SJCRH30 (cell line): ENCODE data around the gene PLA1A. TPM values are rescaled to one million over a fixed set of nuclear protein-coding genes. Genes with fewer than 3 reads are reported as not detected.
"Not testable (repeated sequence)": the region's sequence is repeated elsewhere in the genome, so short reads cannot be mapped to it uniquely, and the experiment has no call there.

Experiments
- DNase-seq, 2 experiments: peaks; one replicate each; pipeline ENCODE4 v3.0.0-alpha.2; 2015 to 2020
- H3K27ac ChIP-seq: fragments of 250-450 bp; sonication (Bioruptor Pico); 2 replicates; pipeline ENCODE4 v1.5.1; 2020; ENCODE audit warnings: mild to moderate bottlenecking, moderate library complexity
- H3K27me3 ChIP-seq: fragments of 250-450 bp; sonication (Bioruptor Pico); 2 replicates; pipeline ENCODE4 v1.5.1; 2020; ENCODE audit warnings: mild to moderate bottlenecking, moderate library complexity
- H3K36me3 ChIP-seq: fragments of 250-450 bp; sonication (Bioruptor Pico); 2 replicates; pipeline ENCODE4 v1.5.1; 2020; ENCODE audit warnings: mild to moderate bottlenecking, moderate library complexity
- H3K4me1 ChIP-seq: fragments of 250-450 bp; sonication (Bioruptor Pico); 2 replicates; pipeline ENCODE4 v1.5.1; 2020; ENCODE audit warnings: mild to moderate bottlenecking, moderate library complexity
- H3K4me3 ChIP-seq: fragments of 250-450 bp; sonication (Bioruptor Pico); 2 replicates; pipeline ENCODE4 v1.5.1; 2020; ENCODE audit warnings: mild to moderate bottlenecking, moderate library complexity
- H3K9me3 ChIP-seq: fragments of 250-450 bp; sonication (Bioruptor Pico); replicated peaks from 2 replicates; pipeline ENCODE4 v1.5.1; 2020; ENCODE audit warnings: mild to moderate bottlenecking, moderate library complexity
- total RNA-seq: library from RNA; depleted of rRNA; stranded (reverse); fragments of >200 nt; shearing (Covaris generic); gene quantifications from 2 replicates; pipeline ENCODE4 v1.2.3, GENCODE V29; 2014

Gene PLA1A
- total RNA-seq, 1 experiment from 2014 or later = 1.2 TPM

DNA sequence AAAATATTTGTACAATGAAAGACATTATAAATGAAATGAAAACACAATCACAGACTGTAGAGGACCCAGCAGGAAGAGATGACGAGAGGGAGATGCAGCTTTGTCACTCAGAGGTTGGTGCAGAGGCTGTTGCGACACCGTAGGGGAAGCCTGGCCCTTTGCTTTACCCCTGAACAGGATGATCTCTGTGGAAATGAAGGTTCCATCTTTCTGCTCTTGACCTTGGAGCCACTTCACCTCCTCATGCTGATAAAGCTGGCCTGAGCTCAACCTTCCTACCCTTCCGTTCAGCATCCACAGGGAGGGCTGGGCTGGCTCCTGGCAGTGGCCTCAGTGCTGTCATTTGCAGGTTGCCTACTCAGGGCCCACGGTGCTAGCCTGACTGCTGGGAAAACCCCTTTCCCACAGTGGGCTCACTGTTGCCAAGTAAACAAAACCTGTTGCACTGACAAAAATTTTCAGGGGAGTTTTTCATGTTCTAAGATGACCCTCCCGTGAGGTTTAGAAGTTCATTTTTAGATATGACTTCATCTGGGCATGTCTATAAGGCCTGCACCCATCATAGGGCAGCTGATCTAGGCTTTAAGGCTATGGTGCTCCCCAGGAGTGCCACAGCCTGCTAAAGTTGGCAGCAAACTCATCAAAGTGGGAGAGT, 35.3 kb upstream of the PLA1A start:
- no peak overlapping the region for H3K4me3 ChIP-seq
- DNase-seq = no peak
- no peaks in the 10 kb centered on the region for H3K27me3 ChIP-seq
- H3K27ac ChIP-seq = no peak overlapping the region
- peaks cover 4% of the 10 kb centered on the region; the same call in 1 of the 2 replicates for H3K9me3 ChIP-seq
- no peaks in the 10 kb centered on the region for H3K36me3 ChIP-seq
- H3K4me1 ChIP-seq = no peaks in the 10 kb centered on the region

DNA sequence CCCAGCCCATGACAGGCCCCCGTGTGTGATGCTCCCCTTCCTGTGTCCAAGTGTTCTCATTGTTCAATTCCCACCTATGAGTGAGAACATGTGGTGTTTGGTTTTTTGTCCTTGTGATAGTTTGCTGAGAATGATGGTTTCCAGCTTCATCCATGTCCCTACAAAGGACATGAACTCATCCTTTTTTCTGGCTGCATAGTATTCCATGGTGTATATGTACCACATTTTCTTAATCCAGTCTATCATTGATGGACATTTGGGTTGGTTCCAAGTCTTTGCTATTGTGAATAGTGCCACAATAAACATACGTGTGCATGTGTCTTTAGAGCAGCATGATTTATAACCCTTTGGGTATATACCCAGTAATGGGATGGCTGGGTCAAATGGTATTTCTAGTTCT, 34.4 kb upstream of the PLA1A start:
- not testable (repeated sequence) for H3K4me1 ChIP-seq

DNA sequence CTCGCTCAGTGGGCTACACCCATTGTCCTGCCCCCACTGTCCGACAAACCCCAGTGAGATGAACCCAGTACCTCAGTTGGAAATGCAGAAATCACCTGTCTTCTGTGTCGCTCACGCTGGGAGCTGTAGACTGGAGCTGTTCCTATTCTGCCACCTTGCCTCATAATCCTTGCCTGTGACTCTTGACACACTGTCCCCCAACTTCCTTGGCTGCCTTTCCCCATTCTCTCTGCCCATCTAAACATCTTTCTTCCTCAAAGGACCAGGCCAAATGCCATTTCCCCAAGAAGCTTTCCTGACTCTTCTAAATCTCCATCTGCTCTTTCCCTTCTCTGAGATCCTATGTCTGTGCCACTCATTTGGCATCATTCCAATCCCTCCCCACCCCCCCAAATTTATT, 28.5 kb upstream of the PLA1A start:
- Histone ChIP-seq H3K27ac (no peak overlapping the region), H3K36me3 (no peaks in the 10 kb centered on the region)

More for the DNA sequence above, 34.4 kb upstream of the PLA1A start:
- DNase-seq, H3K27me3 ChIP-seq, H3K36me3 ChIP-seq, H3K4me3 ChIP-seq, H3K9me3 ChIP-seq, H3K27ac ChIP-seq: not testable (repeated sequence)

DNA sequence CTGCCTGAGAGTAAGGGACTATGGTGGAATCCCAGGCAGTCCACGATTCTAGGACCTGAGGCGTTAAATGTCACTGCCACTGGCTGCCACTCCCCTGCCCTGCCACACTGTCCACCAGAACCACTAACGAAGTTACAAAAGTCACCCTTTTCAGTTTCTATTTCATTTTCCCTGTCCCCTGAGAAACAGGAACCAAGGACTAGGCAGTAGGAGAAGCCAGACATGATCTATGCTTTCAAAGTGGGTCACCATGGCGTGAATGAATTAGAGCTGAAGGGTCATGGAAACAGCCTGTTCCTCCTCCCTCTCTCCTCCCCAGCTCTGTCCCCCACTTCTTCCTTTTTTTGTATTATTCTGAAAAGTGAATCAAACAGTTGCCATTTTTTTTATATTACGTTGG, 27.5 kb upstream of the PLA1A start:
- DNase-seq = no peak
- no peaks in the 10 kb centered on the region for H3K4me1 ChIP-seq
- no peaks in the 10 kb centered on the region for H3K36me3 ChIP-seq
- H3K9me3 ChIP-seq = 0 out of 2 replicates have a peak, but pooled peaks cover 2% of the 10 kb centered on the region
- H3K27ac ChIP-seq = no peak overlapping the region
- no peak overlapping the region for H3K4me3 ChIP-seq
- no peaks in the 10 kb centered on the region for H3K27me3 ChIP-seq

More for the DNA sequence above, 28.5 kb upstream of the PLA1A start:
- Histone ChIP-seq H3K9me3 (0 out of 2 replicates have a peak, but pooled peaks cover 2% of the 10 kb centered on the region), H3K27me3 (no peaks in the 10 kb centered on the region), H3K4me1 (no peaks in the 10 kb centered on the region), H3K4me3 (no peak overlapping the region)
- DNase-seq = no peak

DNA sequence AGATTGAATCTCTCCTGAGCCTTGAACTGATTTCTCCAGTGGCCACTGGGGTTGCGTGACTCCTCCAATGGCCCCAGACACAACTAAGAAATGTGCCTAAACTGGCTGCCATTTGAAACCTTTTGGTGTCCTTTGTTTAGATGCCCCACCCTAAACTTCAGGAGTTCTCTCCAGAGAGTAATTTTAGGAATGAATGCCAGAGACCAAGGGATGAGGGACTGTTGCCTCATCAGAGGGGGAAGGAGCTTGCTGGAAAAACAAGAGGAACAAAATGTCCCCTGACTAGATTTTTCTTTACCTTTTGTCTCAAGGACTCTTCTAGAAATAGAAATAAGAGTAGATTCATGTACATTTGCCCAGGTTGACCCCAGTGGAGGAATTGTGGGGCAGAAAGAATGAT, 26.5 kb upstream of the PLA1A start:
- no peaks in the 10 kb centered on the region for H3K36me3 ChIP-seq
- no peak overlapping the region for H3K4me3 ChIP-seq
- H3K27me3 ChIP-seq = no peaks in the 10 kb centered on the region
- no peak for DNase-seq
- H3K4me1 ChIP-seq = no peaks in the 10 kb centered on the region
- 0 out of 2 replicates have a peak, but pooled peaks cover 2% of the 10 kb centered on the region for H3K9me3 ChIP-seq
- no peak overlapping the region for H3K27ac ChIP-seq

DNA sequence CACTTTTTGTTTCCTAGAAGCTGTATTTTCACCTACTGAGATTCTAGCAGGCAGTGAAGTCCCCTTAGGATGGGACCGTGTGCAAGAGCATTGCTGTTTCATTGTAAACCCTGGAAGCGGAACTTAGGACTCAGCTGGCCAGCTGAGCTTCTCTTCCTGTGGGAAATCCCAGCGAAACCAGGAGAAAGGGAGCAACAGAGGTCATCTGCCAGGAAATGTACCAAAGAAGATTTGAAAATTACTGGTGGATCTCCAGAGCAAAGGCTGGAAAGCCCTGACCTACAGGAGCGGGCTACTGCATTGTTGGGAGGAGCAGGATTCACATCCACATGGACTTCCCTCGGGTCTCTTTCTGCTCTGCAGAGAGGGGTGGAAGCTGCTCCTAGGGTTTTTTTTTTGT, 26.0 kb upstream of the PLA1A start:
- Histone ChIP-seq H3K4me1 (no peaks in the 10 kb centered on the region), H3K27ac (no peak overlapping the region), H3K4me3 (no peak overlapping the region)

DNA sequence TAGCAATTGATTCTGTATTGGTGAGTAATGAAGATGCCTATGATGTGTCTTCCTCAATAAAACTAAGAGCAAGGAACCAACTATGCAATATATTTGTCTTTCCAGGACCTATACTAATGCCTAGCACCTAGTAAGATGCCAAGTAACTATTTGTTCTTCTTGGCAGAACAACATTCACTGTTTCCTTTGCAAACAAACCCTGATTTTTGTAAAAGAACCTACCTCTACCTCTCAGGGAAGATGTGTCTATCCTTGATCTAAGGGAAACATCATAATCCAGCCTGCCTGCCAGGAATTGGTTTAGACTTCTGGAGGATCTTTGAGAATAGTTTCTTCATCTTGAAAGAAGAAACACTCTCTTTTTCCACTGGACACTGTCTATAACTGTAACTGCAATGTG, 22.2 kb upstream of the PLA1A start:
- Histone ChIP-seq H3K9me3 (0 out of 2 replicates have a peak, but pooled peaks cover 2% of the 10 kb centered on the region), H3K27ac (no peak overlapping the region), H3K4me3 (no peak overlapping the region), H3K36me3 (no peaks in the 10 kb centered on the region), H3K27me3 (no peaks in the 10 kb centered on the region), H3K4me1 (no peaks in the 10 kb centered on the region)
- DNase-seq = no peak

More for the DNA sequence above, 26.0 kb upstream of the PLA1A start:
- Histone ChIP-seq H3K27me3 (no peaks in the 10 kb centered on the region), H3K9me3 (0 out of 2 replicates have a peak, but pooled peaks cover 2% of the 10 kb centered on the region), H3K36me3 (no peaks in the 10 kb centered on the region)
- DNase-seq = no peak

DNA sequence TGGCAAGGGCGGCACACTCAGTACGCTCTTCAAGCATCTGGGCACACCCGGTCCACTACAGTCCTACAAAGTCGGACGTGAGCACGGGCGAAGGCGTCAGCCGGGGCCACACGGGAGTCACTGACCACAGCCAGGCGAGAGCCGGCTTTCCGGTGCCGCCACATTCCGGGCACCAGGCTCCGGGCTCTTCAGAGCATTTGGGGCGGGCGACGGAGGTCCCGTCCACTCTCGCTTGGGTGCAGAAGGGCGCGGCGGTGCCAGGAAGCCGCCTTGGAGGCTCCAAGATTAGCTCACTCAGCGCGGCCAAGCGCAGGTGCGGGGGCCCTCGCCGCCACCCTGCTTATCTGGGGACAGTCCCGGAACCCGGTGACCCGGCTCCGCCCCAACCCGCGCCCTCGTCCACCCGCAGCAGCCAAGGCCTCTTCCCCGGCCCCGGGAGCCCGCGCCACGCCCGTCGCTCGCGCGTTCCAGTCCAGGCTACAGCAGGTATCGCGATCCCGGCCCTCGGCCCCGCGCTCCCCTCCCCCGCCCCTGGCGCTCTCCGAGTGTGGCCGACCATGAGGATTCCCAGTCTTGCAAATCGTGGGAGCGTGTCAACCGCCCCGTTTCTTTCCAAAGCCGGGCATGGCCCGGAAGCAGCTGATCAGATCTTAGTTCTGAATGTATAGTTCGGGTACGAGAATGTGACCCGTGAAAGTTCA, 18.2 kb upstream of the PLA1A start, which contains the start of gene ADPRH:
ADPRH (plus strand) TSS at position 127 of the 701 bp plus-strand sequence. CDS start 2,678 bp downstream, outside the sequence.
- no peaks in the 10 kb centered on the region for H3K27me3 ChIP-seq
- no peak within 1 kb of the TSS for H3K27ac ChIP-seq
- no peaks in the 10 kb centered on the region for H3K36me3 ChIP-seq
- no peaks in the 10 kb centered on the region for H3K9me3 ChIP-seq
- H3K4me3 ChIP-seq = no peak within 1 kb of the TSS
- no peaks in the 10 kb centered on the region for H3K4me1 ChIP-seq
- no peak for DNase-seq

DNA sequence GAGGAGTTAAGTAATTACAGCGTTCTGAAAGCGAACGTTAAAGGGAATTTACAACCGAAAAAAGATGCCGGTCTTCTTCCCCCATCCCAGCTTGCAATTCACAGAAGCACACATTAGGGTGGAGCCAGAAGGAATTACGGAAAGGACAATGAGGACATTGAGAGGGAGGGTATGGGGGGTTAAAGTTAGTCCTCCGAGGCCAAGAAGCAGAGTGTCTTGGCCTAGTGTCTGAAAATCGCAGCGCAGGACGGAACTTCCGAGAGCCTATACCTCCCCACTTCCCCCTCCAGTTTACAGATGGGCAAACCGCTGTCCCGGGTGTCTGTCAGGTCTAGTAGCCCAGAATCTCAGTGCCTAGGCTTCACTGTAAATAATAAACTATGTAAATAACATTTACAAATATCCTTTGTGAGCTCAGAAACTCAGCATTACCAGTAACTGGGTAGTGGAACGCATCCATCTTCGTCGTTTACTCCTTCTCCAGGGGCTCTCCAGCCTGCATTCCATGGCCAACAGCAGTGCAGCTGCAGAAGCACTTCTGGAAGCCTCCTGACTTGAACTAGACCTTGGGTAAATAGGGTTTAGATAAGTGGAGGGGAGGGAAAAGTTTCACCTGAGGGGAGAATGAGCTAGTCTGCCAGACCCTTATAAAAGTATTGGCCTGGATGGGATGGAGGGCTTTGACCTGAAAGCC, 17.5 kb upstream of the PLA1A start:
- H3K27ac ChIP-seq = no peak overlapping the region

DNA sequence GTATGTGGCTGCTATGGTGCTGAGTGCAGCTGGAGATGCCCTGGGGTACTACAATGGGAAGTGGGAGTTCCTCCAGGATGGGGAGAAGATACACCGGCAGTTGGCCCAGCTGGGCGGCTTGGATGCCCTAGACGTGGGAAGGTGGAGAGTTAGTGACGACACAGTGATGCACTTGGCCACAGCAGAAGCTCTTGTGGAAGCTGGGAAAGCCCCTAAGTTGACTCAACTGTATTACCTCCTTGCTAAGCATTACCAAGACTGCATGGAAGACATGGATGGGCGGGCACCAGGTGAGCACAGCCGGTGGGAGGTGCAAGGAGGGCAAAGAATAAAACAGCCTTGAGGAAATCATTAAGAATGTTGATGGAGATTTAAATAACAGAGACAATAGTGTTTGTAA, 15.5 kb upstream of the PLA1A start:
- Histone ChIP-seq H3K27me3 (no peaks in the 10 kb centered on the region), H3K36me3 (no peaks in the 10 kb centered on the region), H3K4me1 (peaks cover 16% of the 10 kb centered on the region), H3K9me3 (no peaks in the 10 kb centered on the region), H3K27ac (no peak overlapping the region), H3K4me3 (no peak overlapping the region)
- DNase-seq = no peak

More for the DNA sequence above, 17.5 kb upstream of the PLA1A start:
- Histone ChIP-seq H3K36me3 (no peaks in the 10 kb centered on the region), H3K4me1 (no peaks in the 10 kb centered on the region), H3K4me3 (no peak overlapping the region), H3K27me3 (no peaks in the 10 kb centered on the region), H3K9me3 (no peaks in the 10 kb centered on the region)
- no peak for DNase-seq

DNA sequence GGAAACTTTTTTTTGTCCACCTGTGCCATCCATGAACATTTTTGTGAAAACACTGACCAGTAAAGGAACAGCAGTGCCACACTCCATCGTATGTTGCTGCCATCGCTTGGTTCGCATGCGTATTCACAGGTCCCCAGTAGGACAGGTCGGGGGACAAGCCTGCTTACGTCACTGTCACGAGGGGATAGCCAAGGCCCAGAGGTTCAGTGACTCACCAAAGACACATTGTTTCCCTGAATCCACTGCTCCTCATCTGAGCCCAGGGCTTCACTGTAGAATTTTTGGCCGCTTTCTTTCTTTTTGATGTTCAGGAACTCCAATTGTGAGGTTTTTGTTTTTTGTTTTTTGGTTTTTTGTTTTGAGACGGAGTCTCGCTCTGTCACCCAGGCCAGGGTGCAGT, 12.5 kb upstream of the PLA1A start:
- H3K4me3 ChIP-seq = no peak overlapping the region
- peaks cover 31% of the 10 kb centered on the region for H3K4me1 ChIP-seq
- H3K9me3 ChIP-seq = no peaks in the 10 kb centered on the region
- H3K27ac ChIP-seq = no peak overlapping the region
- H3K36me3 ChIP-seq = no peaks in the 10 kb centered on the region
- no peaks in the 10 kb centered on the region for H3K27me3 ChIP-seq
- DNase-seq = no peak

DNA sequence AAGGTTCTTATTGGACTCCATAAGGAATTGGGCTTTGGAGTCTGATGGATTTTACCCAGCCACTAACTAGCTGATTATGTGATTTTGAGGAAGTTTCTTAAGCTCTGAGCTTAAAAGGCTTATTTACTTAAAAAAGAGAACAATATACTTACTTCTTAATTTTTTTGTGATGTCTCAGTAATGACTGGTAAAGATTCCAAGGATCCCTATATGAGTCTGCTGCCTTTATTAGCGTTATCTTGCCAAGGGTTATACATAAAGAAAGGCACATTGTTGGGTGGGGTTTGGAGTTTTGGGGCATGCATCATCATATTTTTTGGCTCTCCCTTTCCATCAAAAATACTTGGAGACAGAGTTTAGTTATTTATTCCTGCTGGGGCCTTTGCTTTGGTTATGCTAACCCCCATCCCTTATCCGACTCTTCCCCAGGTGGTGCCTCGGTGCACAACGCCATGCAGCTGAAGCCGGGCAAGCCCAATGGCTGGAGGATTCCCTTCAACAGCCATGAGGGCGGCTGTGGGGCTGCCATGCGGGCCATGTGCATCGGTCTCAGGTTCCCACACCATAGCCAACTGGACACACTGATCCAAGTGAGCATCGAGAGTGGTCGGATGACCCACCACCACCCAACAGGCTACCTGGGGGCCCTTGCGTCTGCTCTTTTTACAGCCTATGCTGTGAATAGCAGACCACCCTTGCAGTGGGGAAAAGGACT, 11.7 kb upstream of the PLA1A start:
- peaks cover 31% of the 10 kb centered on the region for H3K4me1 ChIP-seq
- H3K4me3 ChIP-seq = no peak overlapping the region
- H3K36me3 ChIP-seq = no peaks in the 10 kb centered on the region
- H3K27ac ChIP-seq = peak overlapping the region; percentile 67
- no peaks in the 10 kb centered on the region for H3K27me3 ChIP-seq
- DNase-seq = no peak
- H3K9me3 ChIP-seq = no peaks in the 10 kb centered on the region

DNA sequence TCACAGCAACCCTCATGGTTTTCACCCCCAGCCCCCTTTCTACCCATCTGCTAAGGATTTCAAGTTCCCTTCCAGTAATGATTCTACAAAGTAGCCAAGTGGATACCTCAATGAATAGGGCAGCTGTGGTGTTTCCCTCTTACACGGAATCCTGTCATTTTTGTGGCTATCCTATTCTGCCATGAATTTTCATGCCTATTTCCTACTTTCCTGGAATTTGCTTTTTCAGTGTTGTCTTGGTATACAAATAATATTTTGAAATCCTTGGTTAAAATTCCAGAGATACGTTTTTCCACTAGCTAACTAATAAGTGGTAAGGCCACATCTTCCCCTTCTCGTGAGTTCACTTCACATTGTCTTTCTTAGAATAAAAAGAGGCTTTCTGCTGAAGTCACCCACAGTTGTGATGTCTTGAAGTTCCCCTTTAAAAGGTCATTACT, 10.9 kb upstream of the PLA1A start:
- peak; percentile 39 to 61 for DNase-seq
- no peaks in the 10 kb centered on the region for H3K36me3 ChIP-seq
- peak overlapping the region; percentile 67 for H3K27ac ChIP-seq
- peaks cover 31% of the 10 kb centered on the region for H3K4me1 ChIP-seq
- H3K4me3 ChIP-seq = no peak overlapping the region
- no peaks in the 10 kb centered on the region for H3K9me3 ChIP-seq
- H3K27me3 ChIP-seq = no peaks in the 10 kb centered on the region

DNA sequence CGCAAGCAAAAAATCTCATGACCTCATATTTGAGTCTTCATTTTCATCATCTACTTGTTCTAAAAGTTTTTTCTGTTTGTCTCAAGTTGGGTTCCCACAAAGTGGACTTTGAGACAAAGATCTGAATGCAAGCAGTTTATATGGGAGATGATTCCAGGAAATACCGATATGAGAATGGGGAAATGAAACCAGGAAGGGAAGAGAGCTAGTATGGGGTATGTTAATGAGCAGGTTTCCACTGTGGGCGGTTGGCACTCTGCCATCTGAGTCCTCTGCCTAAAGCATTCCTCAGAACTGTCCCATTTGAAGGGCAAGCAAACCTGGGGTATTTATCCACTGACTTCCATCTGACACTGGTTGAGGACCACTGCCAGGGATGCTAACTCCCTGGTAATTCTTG, 9.6 kb upstream of the PLA1A start:
- Histone ChIP-seq H3K27ac (no peak overlapping the region; the same call in 1 of the 2 replicates), H3K4me3 (no peak overlapping the region), H3K9me3 (no peaks in the 10 kb centered on the region), H3K27me3 (no peaks in the 10 kb centered on the region), H3K36me3 (no peaks in the 10 kb centered on the region), H3K4me1 (peaks cover 31% of the 10 kb centered on the region)
- DNase-seq = peak; percentile 33 to 58
